Measurements from ENCODE around the gene SUGCT.

The SUGCT gene

DNA sequence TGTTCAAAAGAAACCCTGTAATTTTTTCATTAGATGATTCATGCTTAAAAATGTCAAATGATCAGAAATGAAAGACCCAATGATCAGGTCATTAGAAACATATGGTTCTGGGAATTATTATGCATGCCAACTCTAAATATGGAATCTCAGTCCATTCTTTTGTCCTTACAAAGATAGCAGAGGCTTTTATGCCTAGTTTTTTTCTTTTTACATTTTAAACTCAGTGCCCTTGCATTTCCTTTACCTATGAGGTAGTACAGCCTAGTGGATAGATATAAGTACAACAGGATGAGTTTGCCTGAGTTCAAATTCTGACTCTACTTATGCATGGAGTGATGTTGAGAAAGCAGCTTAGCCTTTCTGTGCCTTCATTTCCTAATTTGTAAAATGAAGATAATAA is 392.9 kb downstream of the SUGCT start:
- no peak for DNase-seq (ENCODE audit: low spot score)

DNA sequence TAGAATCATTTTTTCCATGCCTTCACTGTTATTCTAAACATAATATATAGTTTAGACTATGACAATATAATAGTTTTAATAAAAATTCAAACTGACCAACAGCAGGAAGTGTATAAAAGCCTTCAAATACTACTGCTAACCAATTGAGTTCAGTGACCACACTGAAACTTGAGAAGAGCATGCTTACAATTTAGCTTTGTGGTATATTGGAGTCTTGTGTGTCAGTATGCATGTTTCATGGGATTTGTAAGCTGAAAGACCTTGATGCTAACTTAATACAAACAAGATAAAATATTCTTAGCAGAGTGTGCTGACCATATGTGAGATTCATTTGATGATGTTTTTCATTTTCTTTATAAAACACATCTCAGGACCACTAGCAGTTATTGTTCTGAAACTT is 395.5 kb downstream of the SUGCT start:
- DNase-seq (ENCODE audit: low spot score) = no peak

DNA sequence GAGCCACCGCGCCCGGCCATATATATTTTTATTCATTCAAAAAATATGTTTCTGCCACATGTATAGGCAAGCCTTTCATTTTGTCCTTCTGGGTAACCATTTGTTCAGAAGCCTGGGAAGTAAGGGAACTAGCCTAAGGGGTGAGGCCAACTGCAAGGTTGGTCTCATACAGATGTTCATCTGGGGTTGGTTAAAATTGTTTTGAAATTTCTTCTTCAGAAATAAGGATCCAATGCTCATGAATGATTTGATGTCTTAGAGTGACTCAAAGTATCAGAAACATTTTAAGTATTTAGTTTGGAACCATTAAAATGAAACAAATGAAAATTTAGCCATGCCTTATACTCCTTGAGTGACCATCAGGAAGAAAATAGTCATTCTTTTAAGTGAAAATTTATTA is 397.2 kb downstream of the SUGCT start:
- DNase-seq (ENCODE audit: low spot score) = no peak

DNA sequence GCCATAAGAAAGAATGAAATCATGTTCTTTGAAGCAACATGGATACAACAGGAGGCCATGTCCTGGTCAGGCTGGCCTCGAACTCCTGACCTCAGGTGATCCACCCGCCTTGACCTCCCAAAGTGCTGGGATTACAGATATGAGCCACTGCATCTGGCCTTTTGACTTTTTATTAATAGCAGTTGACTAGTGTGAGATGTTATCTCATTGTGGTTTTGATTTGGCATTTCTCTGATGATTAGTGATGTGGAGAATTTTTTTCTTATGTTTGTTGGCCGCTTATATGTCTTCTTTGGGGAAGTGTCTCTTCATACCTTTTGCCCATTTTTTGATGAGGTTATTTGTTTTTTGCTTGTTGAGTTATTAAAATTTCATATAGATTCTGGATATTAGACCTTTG is 400.9 kb downstream of the SUGCT start:
- DNase-seq (ENCODE audit: low spot score) = no peak

DNA sequence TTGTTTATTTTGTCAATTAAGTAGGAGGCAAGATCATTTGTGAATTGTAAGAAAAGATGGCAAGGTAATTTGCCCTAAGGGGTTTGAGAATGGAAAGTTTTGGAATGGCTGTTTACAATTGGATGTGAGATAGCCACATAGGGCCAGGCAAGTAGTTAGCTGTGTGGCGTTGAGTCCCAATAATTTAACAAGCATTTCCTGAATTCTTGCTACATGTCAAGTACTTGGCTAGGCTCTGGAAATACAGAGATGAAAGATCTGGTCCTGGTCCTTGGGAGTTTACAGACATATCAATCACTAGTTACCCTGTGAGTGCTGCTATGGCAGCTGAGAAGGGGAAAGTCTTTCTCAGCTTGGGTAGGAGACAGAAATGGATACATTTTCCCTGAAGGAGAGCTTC is 401.6 kb downstream of the SUGCT start:
- no peak for DNase-seq (ENCODE audit: low spot score)

DNA sequence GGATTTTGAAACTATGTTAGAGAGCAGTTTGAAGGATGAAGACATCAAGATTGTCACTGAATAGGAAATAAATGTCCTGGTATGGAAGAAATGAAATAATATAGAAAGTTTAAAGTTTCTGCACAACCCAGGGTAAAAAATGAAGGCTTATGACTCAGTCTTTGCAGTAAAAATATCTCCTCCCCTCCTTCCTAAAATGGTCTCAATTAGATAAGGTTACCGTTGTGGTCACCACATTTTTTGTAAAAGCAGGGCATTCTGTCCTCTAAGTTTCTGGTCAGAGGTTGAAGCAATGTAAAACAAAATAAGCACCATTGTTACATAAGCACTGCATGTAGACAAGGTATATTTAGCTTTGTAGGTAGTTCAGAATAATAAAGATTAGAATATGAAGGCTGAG is 403.5 kb downstream of the SUGCT start:
- DNase-seq (ENCODE audit: low spot score) = no peak

DNA sequence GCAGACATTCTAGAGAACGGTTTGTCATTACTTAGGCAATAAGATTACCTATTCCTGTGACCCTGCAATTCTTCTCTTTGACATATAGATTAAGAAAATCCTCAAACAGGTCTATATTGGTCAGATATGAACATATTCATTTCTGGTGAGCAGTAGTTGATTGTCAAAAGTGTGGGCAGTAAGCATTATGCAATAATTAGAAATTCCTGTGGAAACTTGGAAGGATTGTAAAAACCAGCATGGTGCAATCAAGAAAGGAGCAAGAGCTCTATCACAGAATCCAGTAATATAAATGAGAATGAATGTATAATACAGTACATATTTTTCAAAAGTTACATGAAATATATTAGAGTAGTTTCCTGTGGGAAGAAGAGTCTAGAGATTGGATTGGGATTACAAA is 406.5 kb downstream of the SUGCT start:
- DNase-seq (ENCODE audit: low spot score) = no peak

DNA sequence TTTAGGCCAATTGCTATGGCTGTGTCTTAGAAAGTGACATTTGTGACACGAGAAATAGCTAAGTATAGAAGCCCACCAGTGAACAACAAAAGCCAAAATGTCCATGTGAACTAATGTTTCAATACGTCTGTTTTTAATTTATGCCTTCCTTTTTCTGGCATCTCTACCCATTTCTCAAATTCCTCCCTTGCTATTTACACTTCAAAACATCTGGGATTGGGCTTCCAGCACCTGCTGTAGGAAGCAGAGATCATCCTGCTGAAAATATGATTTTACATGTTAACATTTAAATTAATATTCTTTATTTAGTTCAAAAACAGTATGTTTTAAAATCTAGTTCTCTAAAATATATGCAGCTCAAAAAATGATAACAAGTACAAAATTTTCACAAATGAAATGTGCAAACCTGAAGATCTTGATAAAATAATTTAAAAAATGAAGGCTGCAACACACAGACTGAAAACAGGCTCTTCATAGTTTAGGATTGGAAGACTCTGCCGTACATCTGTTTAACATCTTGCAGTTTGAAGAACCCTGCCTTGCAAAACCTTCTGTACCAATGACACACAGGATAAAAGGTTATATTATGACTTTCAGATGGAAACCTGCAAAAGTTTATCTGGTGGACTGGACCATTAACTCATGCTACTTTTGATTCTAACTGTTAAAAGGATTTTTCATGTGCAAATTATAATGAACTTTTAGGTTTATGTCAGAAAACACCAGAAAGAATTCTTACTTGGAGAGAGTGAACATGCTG is 408.4 kb downstream of the SUGCT start:
- no peak for DNase-seq (ENCODE audit: low spot score)

DNA sequence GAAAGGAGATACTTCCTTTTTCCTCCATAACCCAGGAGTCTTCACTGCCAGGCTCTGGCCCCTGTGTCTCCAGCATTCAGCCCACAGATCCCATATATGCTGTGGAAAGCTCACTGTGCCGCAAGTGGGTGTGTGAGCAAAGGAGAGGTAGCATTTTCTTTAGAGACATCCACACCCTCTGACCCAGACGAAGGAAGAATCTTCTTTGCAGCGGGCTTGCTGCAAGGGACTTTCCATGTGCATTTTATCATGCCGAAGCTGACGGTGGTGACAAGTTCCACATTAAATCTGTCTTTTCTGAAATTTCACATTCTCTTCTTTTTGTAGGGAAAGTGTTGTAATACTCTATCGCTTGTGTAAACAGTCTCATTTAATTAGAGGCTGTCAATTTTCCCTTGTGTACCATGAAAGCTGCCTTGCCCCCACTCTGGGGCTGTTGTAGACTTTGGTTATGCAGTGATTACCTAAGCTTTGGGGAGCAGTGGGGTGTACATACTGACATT is 409.5 kb downstream of the SUGCT start:
- no peak for DNase-seq (ENCODE audit: low spot score)

DNA sequence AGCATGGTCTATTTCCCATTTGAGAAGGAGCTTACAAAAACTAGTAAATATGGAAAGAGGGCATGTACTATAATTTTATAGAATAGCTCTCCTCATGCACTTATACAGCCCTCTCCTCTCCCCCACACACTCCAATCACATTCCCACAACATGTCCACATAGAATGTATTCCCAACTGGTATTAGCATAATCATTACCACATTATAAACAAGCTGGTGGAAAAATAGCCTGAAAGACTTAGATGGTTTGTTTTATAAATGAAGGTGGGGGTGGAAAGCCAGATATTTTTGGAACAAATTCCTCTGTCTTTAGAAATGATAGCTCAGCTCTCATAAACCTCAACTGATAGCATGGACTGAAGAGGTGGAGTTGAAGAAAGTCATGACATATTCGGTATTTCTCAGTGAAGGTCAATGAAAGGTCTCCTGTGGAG is 410.1 kb downstream of the SUGCT start:
- DNase-seq (ENCODE audit: low spot score) = no peak

DNA sequence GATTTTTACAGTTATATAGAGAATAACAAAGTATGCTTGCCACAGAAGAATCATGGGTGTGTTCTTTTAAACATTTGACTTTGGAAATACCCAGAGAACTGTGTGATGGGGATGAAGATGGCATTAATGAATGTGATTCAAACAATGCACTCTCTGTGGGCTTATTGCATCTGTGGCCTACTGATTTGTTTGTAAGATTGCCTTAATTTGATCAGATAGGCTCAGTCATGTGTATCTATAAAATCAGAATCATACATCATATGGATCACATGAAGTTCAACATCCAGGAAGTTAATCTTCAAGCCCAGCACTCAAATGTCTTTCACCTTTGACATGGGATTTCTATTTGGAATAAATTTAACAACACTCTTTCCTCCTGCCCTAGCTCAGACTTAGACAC is 410.9 kb downstream of the SUGCT start:
- no peak for DNase-seq (ENCODE audit: low spot score)

DNA sequence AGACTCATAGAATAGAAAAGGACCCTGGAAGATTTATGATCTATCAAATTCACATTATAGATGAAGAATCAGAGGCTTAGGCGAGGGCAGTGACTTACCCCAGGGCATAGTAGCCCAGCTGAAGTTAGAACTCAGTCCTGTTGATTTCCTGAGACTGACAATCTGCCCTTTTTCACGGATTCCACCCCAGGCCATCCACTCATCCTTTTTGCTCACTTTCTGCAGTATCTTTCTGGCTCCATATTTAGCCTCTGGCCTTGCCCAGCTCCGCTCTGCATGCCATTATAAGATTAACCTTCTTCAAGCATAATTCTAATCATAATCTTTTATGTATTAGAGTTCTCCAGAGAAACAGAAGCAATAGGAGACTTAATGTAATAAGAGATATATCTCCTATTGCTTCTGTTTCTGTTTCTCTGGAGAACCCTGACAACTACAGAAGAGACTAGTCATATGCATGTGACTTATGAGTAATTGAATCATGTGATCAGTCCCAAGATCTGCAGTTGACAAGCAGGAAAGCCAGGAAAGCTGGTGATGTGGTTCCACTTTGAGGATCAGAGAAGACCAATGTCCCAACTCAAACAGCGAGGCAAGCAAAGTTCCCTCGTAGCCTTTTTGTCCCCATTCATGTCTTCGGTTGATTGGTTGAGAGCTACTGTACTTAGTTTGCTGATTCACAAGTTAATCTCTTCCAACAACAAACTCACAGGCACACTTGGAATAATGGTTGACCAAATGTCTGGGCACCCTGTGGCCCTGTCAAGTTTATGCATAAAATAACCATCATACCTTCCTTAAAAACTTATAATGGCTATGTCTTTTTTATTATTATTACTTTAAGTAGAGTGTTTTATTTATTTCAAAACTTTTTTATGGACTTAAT is 412.1 kb downstream of the SUGCT start:
- DNase-seq (ENCODE audit: low spot score) = no peak

DNA sequence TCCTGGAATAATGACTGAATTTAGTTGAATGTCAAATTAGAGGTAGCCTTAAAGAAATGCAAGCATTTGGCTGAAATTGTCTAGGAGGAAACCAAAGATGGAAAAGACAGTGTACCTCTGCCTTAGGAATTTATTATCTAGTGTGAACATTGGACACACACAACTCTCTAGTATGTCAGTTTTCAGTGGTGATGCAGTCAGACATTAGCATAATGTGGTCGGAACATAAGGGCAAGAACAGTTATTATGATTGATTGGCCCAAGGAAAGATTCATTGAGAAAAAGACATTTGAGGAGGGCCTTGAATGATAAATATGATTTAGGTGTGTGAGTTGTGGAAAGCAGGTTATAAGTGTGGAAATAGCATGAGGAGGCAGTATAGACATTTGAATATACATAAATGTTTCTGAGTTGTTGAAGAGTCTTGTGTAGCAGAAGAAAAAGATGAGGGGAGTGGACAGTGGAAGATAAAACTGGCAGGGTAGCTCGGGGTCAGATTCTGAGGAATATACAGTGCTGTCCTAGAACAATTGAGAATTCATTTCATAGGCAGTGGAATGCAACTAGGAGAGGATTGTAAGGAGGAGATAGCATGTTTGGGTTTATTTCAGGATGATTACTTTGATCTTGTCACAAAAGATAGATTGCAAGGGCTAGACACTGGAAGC is 414.7 kb downstream of the SUGCT start:
- no peak for DNase-seq (ENCODE audit: low spot score)

DNA sequence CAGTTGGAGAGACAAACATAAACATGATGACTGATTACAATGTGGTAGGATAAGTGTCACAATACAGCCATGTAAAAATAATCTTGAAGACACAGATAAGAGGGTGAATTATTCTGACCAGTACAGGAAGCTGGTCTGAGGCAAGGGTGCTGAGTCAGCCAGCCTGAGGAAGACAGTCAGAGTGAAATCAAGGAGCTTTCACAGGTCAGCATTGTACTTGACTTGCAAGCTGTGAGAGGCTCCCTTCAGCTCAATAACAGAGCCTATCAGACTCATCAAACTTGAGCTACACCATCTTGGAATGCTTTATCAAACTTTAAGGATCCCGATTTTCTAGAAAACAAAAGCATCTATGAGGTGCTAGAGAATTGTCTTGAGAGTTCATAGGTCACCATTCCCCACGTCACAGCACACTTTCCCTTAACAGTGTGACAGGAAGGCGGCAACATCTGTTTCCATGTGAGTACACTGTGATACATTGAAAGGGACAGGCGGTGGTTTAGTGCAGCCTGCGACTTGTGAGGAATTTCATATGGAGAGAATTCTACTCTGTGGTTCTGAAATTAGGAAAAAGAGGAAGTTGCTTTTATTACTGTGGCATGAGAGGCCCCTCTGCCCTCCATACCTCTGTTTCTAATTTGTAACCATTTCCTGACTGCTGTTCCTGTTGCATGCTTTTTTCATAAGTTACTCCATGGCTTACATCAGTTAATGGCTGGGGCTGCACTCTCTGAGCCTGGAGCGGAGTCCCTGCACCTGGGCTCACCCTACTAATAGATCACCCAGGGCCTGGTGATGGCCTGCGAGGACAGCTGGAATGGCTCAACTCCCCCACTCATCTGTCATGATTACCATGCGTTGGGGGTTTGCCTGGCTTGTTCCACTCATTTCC is 417.1 kb downstream of the SUGCT start:
- DNase-seq (ENCODE audit: low spot score) = no peak

DNA sequence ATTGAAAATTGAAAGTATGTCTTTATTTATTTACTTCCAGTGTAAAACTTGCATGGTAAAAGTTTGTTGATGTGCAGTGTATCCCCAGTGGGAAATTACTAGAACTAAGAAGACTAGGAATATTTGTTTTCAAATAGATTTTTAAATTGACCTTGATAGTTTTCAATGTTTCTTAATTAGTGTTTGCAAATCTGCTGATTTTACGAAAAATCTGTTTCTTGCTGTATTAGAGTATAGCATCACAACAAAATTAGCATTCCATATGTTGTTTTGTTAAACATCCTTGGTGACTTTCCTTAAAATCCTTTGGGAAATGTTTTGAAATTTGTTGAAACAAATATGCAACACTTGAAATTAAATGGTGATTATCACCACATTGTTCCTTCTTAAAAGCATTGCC is 425.9 kb downstream of the SUGCT start:
- no peak for DNase-seq (ENCODE audit: low spot score)

DNA sequence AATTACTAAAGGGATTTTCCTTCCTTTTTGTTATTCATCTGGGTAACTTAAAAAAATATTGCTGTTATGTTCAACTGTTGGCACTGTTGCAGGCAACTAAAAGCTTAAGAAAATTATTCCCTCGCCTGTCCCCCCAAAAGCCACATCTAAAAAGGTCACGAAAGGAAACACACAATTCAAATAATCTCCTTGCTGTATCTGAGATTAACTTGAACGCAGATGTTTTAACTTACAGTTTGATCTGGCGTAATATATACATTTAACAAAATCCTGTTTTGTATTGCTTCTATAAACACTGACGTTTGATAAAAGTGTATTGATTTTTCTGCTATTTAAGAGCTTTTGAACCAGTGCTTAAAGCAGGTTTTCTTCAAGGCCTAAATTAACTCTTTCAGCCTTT is 432.1 kb downstream of the SUGCT start:
- DNase-seq (ENCODE audit: low spot score) = no peak

DNA sequence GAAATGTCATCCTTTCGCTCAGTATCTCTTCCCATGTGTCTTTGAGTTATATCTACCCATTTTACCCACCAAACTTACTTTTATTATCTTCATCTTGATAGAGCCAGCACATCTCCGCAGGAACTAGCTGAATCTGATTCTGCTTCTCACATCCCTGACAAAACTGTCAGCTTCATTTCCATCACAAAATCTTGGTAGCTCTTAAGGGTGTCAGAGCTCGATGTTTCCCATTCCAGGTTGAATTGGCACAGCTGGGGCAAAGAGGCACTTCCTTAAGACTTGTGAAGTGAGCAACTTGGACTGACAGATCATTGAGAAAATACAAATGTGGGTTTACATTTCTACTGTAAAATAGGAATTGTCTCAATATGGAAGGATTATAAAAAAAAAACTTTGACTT is 434.5 kb downstream of the SUGCT start:
- DNase-seq (ENCODE audit: low spot score) = no peak

DNA sequence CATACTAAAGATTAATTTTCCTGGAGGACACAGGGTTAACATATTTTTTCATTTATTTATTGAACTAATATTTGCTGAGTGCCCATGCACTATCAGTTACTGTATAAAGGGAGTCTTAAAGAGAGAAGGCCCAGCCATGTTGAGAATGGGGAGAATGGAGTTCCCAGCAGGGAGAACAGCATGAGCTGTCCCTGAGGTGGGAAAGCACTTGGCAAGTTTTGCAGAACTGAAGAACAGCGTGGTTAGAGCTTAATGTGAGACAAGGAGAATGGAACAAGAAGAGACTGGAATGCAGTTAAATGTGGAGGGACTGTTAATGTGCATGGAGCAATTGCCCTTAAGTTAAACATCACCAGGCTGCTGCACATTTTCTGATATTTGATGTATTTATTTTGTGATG is 435.4 kb downstream of the SUGCT start:
- DNase-seq (ENCODE audit: low spot score) = no peak

DNA sequence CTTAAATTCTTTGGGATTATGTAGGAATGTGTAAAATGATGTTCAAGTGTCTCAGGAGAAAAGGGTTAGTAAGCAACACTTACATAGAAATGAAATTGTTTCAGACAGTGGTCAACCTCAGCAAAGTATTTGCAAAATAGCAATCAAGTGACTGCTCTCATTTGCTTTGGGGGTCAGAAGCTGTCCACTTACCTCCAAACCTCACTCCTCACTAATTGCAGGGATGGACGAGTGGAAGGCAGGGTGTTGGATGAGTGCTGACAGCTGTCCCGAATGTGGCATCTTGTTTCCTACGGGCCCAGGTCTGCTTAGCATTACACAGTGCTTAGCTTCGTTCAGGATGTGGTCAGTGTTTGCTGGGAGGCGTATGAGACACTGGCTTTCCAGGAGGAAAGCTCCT is 437.0 kb downstream of the SUGCT start:
- no peak for DNase-seq (ENCODE audit: low spot score)

DNA sequence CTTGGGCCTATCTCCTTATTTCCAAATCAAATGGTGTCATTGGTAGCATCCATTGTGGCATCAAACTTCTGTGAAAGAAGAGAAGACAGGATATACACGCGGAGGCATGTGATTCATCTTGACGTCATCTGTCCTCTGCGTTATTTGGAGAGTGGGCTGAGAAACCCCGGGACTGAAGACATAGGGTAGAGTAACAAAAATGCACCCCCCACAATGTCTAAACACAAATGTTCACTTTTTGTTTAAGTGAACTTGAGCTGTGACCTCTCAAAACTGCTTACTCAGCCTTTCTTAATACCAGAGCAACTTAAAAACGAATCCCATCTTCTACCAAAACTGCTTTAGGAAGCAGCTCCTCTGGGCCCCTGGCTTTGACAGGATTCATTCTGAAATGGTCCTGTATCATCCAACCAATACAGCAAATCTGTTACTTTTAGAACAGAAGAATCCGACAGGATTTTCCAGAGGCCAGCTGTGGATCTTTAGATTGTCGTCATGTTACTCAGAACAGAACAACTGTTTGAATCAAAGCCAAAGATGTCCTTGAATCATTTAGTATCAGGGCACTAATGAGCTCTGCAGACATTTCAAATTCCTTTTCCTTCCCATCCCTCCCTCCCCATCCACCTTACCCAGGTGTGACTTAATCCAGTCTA is 438.1 kb downstream of the SUGCT start:
- DNase-seq (ENCODE audit: low spot score) = no peak

DNA sequence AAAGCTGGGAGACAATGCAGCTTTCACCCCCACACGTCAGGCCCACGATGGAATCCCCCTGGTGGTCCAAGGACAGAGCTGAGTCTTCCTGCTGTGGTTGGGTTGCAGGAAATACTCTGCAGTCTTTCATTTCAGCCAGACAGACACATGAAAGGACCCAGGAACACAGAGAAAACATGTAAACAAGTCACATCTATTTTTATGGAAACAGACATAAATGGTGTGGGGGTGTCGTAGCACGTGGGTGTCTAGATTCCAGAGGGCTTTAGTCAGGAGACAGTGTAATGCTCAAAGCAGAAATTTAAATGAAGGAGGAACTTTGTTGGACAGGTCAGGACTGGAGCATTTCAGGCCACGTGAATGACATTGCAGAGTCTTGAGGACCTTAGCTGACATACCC is 444.6 kb downstream of the SUGCT start:
- no peak for DNase-seq (ENCODE audit: low spot score)

Measured in left forelimb (tissue), 1 donor.